Ramos (cell line): Measurements from ENCODE around the gene DRAM2.

Source experiments
- in situ Hi-C: fragments of 300-500 bp; cut with MboI; formaldehyde crosslinking; loops from one replicate; pipeline ENCODE4 v1.14.3; 2022; ENCODE audit warnings: low sequenced_read_pairs; ENCODE audit not compliant: unreplicated experiment

The DRAM2 gene

GRCh38 chr1:111139956-111140679 lies at the start of gene DRAM2, which contains the start of gene CEPT1:
TSS of gene DRAM2 (minus strand) at chr1:111140093. CDS start at chr1:111131554, 8,539 bp downstream.
TSS of gene CEPT1 (plus strand) at chr1:111140223. CDS start at chr1:111147715, 7,492 bp downstream.
- in situ Hi-C loops, result no loop called here

GRCh38 chr1:111184663-111185062 lies 44.8 kb upstream of the DRAM2 start:
- in situ Hi-C loops, result no loop called here

- in situ Hi-C loops, result no loop called here
Measured at GRCh38 chr1:111183308-111184069, 43.6 kb upstream of the DRAM2 start.

GRCh38 chr1:111182052-111182451 lies 42.2 kb upstream of the DRAM2 start:
- in situ Hi-C loops, result no loop called here

GRCh38 chr1:111179968-111180533 lies 40.2 kb upstream of the DRAM2 start:
- in situ Hi-C loops, result no loop called here

- in situ Hi-C loops, result no loop called here
Measured at GRCh38 chr1:111176678-111177077, 36.8 kb upstream of the DRAM2 start.

- in situ Hi-C loops, result no loop called here
Measured at GRCh38 chr1:111175349-111175748, 35.5 kb upstream of the DRAM2 start.

- in situ Hi-C loops, result no loop called here
Measured at GRCh38 chr1:111174070-111174469, 34.2 kb upstream of the DRAM2 start.

- in situ Hi-C loops, result no loop called here
Measured at GRCh38 chr1:111172463-111172862, 32.6 kb upstream of the DRAM2 start.

GRCh38 chr1:111164151-111164550 lies 24.3 kb upstream of the DRAM2 start:
- in situ Hi-C loops, result no loop called here

- in situ Hi-C loops, result no loop called here
Measured at GRCh38 chr1:111163363-111163762, 23.5 kb upstream of the DRAM2 start.

- in situ Hi-C loops, result no loop called here
Measured at GRCh38 chr1:111162488-111162880, 22.6 kb upstream of the DRAM2 start.

- in situ Hi-C loops, result no loop called here
Measured at GRCh38 chr1:111161843-111162487, 22.1 kb upstream of the DRAM2 start.

GRCh38 chr1:111157431-111157830 lies 17.5 kb upstream of the DRAM2 start:
- in situ Hi-C loops, result no loop called here

GRCh38 chr1:111154021-111154999 lies 14.4 kb upstream of the DRAM2 start:
- in situ Hi-C loops, result no loop called here

GRCh38 chr1:111151838-111152237 lies 11.9 kb upstream of the DRAM2 start:
- in situ Hi-C loops, result no loop called here

GRCh38 chr1:111148376-111148881 lies 8.5 kb upstream of the DRAM2 start:
- in situ Hi-C loops, result no loop called here

- in situ Hi-C loops, result no loop called here
Measured at GRCh38 chr1:111147948-111148347, 8.1 kb upstream of the DRAM2 start.

GRCh38 chr1:111145963-111146768 lies 6.3 kb upstream of the DRAM2 start:
- in situ Hi-C loops, result no loop called here
